Activated gamma-delta T cell treated with anti-CD3 and anti-CD28 coated beads, Interleukin-2, amount 50 U/mL, for 16 hours (primary cell): ENCODE data around the gene ST6GALNAC5.
"Not testable (repeated sequence)": the region's sequence is repeated elsewhere in the genome, so short reads cannot be mapped to it uniquely, and the experiment has no call there.

Experiments used
- DNase-seq: peaks from one replicate; pipeline ENCODE4 v3.0.0-alpha.2; 2020; ENCODE audit warnings: low read depth

Gene ST6GALNAC5

GRCh38 chr1:76868154-76868882 is 1.0 kb downstream of the ST6GALNAC5 start:
- no peak for DNase-seq

- no peak for DNase-seq
Measured at GRCh38 chr1:76868916-76869315, 1.6 kb downstream of the ST6GALNAC5 start.

GRCh38 chr1:76870037-76870436 is 2.8 kb downstream of the ST6GALNAC5 start:
- DNase-seq: no peak

GRCh38 chr1:76871355-76871974 is 4.2 kb downstream of the ST6GALNAC5 start:
- DNase-seq: no peak

- DNase-seq: no peak
Measured at GRCh38 chr1:76872944-76873343, 5.7 kb downstream of the ST6GALNAC5 start.

- no peak for DNase-seq
Measured at GRCh38 chr1:76876655-76877395, 9.5 kb downstream of the ST6GALNAC5 start.

GRCh38 chr1:76879014-76879413 is 11.7 kb downstream of the ST6GALNAC5 start:
- not testable (repeated sequence) for DNase-seq

GRCh38 chr1:76881762-76882161 is 14.5 kb downstream of the ST6GALNAC5 start:
- no peak for DNase-seq

- no peak for DNase-seq
Measured at GRCh38 chr1:76891931-76892622, 24.8 kb downstream of the ST6GALNAC5 start.

- DNase-seq: no peak
Measured at GRCh38 chr1:76892675-76893074, 25.4 kb downstream of the ST6GALNAC5 start.

- no peak for DNase-seq
Measured at GRCh38 chr1:76901158-76901767, 34.0 kb downstream of the ST6GALNAC5 start.

GRCh38 chr1:76905876-76906595 is 38.8 kb downstream of the ST6GALNAC5 start:
- no peak for DNase-seq

- no peak for DNase-seq
Measured at GRCh38 chr1:76909311-76909710, 42.0 kb downstream of the ST6GALNAC5 start.

GRCh38 chr1:76919085-76919484 is 51.8 kb downstream of the ST6GALNAC5 start:
- DNase-seq: no peak

GRCh38 chr1:76921590-76921989 is 54.3 kb downstream of the ST6GALNAC5 start:
- DNase-seq: no peak

- no peak for DNase-seq
Measured at GRCh38 chr1:76925825-76926224, 58.5 kb downstream of the ST6GALNAC5 start.

- DNase-seq: no peak
Measured at GRCh38 chr1:76928522-76928921, 61.2 kb downstream of the ST6GALNAC5 start.

GRCh38 chr1:76929136-76929535 is 61.9 kb downstream of the ST6GALNAC5 start:
- DNase-seq: no peak

GRCh38 chr1:76933847-76934815 is 66.9 kb downstream of the ST6GALNAC5 start:
- no peak for DNase-seq

- no peak for DNase-seq
Measured at GRCh38 chr1:76938304-76938703, 71.0 kb downstream of the ST6GALNAC5 start.
